ENCODE measurements around the gene NT5C2.
"Not testable (repeated sequence)": the region's sequence is repeated elsewhere in the genome, so short reads cannot be mapped to it uniquely, and the experiment has no call there.

Gene NT5C2

DNA sequence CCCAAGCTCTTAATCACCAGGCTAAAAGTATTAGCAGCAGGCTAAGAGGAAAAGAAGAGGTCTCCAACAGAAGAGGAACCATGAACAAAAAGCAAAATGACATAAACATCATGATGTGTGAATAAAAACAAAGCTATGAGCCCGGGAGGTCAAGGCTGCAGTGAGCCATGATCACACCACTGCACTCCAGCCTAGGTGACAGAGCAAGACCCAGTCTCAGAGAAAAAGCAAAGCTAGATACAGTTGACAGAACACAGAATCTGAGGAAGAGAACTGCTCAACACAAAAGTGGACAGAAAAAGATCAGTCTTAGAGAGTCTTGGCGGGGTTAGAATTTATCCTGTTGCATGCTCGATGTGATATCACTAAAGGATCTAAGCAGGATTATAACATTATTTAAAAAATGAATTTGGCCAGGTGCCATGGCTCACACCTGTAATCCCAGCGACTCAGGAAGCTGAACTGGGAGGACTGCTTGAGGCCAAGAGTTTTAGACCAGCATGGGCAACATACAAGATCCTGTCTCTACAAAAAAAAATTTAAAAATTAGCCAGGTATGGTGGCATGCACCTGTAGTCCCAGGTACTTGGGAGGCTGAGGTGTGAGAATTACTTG is 37.5 kb downstream of the NT5C2 start:
- DNase-seq: no peak

GRCh38 chr10:103154521-103155299 is 38.4 kb downstream of the NT5C2 start:
- peak; percentile 52 for DNase-seq

DNA sequence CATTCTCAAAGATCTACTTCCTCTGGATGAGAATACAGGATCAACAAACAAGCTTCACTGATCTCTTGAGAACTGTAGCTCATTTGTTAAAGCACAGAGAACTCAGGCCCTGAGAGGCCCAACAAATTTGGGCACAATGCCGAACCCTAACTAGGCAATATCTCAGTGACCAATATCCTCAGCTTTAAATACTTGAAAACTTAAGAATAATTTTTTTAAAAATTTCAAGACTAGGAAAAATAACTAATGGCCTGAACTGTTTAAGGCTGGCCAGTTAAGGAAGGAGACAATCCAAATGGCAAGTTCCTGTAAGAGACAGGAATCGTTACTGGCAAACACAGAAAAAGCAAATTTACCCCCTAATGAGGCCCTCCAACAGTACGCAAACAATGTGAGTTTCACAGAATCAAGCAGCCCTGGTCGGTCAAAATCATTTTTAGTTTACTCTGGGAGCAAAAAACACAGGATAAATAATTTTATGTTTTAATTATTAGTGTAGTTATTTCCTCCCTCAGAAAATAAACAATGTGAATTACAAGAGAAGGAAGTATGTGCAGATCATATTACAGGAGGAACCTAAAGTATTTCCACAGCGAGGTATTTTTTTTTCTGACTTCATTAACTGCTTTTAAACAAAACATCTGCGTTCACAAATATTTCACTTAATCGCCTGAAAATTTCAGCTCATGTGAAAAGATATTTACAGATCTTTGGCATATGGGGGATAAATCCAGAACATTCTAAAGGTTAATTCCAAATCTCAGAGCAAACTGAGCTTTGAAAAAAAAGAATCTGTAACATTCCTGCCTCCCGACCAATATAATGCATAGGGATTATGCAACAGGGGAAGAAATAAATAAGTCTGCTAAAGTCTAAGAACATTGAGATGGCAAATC is 39.5 kb downstream of the NT5C2 start:
- peak; percentile 38 for DNase-seq

DNA sequence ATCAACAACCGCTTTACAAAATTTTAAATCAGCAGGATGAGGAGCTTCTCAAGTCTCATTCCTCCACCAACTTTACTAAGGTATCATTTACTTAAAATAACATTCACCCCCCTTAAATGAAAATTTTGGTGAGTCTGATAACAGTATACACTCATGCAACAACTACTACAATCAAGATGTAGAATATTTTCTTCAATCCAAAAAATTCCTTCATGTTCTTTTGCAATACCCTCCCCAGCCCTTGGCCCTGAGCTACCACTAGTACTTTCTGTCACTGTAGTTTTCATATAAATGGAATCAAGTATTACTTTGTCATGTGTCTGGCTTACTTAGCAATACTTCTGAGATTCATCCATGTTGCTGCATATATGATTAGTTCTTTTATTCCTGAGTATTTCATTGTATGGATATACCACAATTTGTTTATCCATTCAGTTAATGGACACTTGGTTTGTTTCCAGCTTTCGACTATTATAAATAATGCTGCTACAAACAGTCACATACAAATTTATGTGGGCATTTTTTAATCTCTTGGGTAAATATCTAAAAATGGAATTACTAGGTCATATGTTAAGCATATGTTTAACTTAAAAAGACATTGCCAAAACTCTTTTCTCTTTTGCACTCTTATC is 43.0 kb downstream of the NT5C2 start:
- no peak for DNase-seq

GRCh38 chr10:103147645-103148044 is 45.4 kb downstream of the NT5C2 start:
- no peak for DNase-seq

- DNase-seq: peak; percentile 87
Observed at GRCh38 chr10:103145860-103146466, 47.1 kb downstream of the NT5C2 start.

GRCh38 chr10:103145046-103145445 is 48.0 kb downstream of the NT5C2 start:
- peak; percentile 88 for DNase-seq

DNA sequence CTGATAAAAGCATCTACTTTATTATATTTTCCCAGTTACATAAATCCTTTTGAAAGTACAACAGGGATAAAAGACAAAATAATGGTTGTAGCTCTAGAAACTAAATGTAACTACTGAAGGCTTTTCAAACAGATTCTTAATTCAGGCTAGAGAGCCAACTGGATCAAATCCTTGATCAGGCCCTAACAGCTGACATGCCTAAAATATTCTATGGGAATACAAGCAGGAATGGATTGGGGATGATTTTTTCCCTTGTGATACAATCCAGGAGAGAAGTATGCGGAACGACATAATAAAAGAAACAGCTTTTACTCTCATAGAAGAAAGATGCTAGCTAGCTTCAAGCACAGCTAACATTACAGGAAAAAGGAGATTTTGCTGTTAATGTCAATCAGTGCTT is 49.0 kb downstream of the NT5C2 start:
- DNase-seq: peak; percentile 47

DNA sequence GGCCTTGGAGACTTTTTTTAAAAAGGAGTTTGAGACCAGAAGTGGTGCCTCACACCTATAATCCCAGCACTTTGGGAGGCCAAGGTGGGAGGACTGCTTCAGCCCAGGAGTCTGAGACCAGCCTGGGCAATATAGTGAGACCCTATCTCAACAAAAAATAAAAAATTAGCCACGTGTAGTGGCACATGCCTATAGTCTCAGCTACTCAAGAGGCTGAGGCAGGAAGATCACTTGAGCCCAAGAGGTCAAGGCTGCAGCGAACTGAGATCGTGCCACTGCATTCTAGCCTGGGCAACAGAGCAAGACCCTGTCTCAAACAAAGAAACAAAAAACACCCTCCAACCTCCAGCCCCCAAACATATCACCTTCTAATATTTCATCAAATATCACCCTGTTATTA is 49.4 kb downstream of the NT5C2 start:
- not testable (repeated sequence) for DNase-seq

- no peak for DNase-seq
Observed at GRCh38 chr10:103141950-103142349, 51.1 kb downstream of the NT5C2 start.

GRCh38 chr10:103140469-103140868 is 52.6 kb downstream of the NT5C2 start:
- DNase-seq: no peak

GRCh38 chr10:103139803-103140202 is 53.3 kb downstream of the NT5C2 start:
- DNase-seq: no peak

DNA sequence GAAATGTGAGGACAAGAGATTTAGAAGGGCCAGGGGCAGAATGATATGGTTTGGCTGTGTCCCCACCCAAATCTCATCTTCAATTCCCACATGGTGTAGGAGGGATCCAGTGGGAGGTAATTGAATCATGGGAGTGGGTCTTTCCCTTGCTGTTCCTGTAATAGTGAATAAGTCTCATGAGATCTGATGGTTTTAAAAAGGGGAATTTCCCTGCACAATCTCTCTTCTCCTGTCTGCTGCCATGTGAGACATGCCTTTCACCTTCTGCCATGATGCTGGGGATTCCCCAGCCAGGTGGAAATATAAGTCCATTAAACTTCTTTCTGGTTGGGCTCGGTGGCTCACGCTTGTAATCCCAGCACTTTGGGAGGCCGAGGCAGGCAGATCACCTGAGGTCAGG is 57.9 kb downstream of the NT5C2 start:
- not testable (repeated sequence) for DNase-seq

- DNase-seq: no peak
Observed at GRCh38 chr10:103130910-103131309, 62.2 kb downstream of the NT5C2 start.

DNA sequence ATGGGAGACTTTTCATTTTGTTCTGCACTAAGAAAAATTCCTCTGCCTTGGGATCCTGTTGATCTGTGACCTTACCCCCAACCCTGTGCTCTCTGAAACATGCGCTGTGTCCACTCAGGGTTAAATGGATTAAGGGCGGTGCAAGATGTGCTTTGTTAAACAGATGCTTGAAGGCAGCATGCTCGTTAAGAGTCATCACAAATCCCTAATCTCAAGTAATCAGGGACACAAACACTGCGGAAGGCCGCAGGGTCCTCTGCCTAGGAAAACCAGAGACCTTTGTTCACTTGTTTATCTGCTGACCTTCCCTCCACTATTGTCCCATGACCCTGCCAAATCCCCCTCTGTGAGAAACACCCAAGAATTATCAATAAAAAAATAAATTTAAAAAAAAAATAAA is 62.9 kb downstream of the NT5C2 start:
- DNase-seq: not testable (repeated sequence)

DNA sequence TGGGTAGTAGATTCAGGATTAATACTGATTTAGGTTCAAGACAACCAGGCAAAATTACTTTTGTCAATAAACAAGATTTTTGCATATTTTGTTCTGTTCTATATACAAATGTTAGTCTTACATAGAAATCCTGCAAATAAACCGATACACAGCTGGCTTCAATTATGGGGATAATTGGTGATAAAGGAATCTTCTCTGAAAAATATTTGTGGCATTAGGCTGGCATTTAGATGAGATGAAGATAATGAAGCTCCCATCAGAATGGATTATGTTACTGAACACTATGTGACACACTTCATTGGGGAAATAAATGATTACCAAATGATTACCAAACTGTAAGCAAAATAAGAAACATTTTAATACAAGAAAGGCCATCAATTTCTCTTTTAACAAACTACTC is 65.8 kb downstream of the NT5C2 start:
- no peak for DNase-seq

DNA sequence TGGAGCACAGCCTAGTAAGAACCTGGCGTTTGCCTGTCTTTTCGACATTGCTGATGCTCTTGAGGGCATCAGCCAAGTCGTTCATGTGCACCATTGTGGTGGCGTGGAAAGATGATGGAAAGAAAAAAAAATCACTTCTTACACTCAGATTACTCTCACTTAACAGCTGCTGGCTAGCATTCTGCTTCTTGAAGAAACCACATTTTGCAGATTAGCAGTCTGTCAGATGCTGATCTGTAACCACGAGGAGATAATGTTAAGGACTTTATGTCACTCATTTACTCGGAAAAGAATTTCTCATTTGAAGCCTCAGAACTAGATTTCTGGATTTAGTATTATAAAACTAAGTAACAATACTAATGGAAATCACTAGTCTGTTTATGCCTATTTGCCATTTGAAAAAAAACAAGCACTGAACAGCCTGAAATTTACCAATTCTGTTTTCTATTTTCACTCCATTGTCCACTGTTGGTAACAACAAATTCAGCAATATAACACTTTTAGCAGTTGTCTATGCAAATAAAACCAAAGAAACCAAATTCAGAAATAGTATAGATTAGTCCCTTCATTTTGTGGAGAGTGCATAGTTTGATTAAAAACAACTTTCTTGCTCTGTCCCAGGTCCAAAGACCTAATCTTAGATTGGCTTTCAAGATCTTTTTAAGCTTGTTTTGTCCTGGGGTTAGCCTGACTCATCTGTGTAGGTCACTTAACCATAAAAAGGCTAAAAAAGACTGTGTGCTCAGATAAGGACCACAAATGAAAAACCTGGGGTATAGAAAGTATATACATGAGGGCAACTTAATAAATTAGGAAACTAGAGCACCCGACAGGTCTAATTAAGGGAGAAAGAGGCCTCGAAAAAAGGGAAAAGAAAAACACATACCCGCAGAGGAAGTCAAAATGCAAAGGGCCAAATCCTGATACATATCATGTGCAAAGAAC is 67.5 kb downstream of the NT5C2 start:
- no peak for DNase-seq

DNA sequence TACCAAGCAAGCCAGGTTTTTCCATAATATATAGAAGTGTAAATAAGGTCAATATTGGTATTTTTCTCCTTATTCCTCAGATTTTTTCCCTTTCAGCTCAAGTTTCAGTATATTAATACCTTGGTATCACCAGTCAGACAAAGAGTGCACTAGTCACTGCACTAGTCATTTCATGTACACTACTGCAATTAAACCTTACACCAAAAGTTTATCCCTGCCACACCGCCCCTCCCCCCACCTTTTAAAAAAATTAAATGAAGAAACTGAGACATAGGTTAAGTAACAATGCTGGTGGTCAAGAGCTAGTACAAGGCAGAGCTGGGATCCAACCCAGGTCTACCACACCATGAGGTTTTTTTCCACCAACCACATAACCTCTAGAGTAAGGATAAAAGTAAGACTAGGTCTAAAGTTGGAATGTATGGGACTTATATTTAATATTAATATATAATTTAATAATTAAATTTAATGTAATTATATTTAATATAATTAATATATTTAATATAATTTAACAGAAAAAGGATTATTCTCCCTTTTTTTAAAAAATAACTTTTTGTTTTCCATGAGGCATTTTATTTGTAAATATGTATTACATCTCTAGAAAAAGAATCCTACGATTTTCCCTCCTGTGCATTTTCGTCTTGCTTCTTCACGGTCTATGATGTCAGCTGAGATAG is 68.5 kb downstream of the NT5C2 start:
- no peak for DNase-seq

DNA sequence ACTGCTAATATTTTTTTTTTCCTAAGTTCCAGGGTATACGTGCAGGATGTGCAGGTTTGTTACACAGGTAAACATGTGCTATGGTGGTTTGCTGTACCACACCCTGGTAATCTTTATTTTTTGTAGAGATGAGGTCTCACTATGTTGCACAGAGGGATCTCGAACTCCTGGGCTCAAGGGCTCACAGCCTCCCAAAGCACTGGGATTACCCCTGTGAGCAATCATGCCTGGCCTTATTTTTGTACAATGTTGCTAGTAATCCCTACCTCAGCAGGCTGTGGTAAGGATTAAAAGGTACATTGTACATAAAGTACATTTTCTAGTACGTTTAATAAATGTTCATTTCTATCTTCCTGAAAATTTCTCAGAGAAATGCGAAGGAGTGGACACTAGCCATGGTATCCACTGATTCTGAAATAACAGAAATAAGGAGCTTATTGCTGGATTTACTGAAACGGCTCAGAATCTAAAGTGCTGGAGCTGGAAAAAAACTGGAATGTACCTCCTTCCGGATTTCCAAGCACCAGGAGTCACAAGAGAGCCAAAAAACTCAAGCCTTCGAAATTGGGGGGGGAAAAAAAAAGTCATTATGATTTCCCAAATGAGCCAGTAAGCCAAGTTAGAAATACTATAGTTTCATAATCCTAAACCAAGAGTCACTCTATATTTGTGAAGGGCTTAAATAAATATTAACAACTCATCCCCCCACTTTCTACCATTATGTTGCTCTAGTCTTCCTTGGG is 69.6 kb downstream of the NT5C2 start:
- no peak for DNase-seq
